Activated CD8-positive, alpha-beta memory T cell treated with anti-CD3 and anti-CD28 coated beads, Interleukin-2, amount 50 U/mL, for 1 hour (primary cell): Measurements from ENCODE around the gene PDPR.
"Not testable (repeated sequence)": the region's sequence is repeated elsewhere in the genome, so short reads cannot be mapped to it uniquely, and the experiment has no call there.

ENCODE experiments used
- DNase-seq: peaks from one replicate; pipeline ENCODE4 v3.0.0-alpha.2; 2020; ENCODE audit errors: extremely low read depth

Gene PDPR

GRCh38 chr16:70128844-70129243, 14.7 kb downstream of the PDPR start:
- DNase-seq: not testable (repeated sequence)

DNA sequence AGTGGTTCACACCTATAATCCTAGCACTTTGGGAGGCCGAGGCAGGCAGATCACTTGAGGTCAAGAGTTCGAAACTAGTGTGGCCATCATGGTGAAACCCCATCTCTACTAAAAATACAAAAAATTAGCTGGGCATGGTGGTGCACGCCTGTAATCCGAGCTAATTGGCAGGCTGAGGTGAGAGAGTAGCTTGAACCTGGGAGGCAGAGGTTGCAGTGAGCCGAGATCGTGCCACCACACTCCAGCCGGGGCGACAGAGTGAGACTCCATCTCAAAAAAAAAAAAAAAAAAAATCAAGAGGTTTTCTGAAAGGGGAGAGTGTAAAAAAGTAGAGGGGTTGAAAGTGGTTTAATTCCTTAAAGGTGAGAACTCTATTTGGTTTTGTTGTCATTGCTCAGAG, 21.7 kb downstream of the PDPR start:
- not testable (repeated sequence) for DNase-seq

DNA sequence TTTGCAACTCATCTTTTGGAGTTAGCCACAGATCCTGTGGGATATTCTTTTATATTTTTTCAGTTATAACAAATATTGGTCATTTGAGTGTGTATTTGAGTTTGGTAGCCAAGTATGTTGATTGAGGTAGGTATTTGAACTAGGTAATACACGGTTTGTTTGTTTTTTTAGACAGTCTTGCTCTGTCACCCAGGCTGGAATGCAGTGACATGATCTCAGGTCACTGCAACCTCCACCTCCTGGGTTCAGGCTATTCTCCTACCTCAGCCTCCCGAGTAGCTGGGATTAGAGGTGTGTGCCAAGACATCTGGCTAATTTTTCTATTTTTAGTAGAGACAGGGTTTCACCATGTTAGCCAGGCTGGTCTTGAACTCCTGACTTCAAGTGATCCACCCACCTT, 22.5 kb downstream of the PDPR start:
- DNase-seq: not testable (repeated sequence)

- not testable (repeated sequence) for DNase-seq
Measured at GRCh38 chr16:70142739-70143138, 28.6 kb downstream of the PDPR start.

GRCh38 chr16:70143231-70143895, 29.2 kb downstream of the PDPR start:
- not testable (repeated sequence) for DNase-seq

- not testable (repeated sequence) for DNase-seq
Measured at GRCh38 chr16:70147853-70148252, 33.7 kb downstream of the PDPR start.

DNA sequence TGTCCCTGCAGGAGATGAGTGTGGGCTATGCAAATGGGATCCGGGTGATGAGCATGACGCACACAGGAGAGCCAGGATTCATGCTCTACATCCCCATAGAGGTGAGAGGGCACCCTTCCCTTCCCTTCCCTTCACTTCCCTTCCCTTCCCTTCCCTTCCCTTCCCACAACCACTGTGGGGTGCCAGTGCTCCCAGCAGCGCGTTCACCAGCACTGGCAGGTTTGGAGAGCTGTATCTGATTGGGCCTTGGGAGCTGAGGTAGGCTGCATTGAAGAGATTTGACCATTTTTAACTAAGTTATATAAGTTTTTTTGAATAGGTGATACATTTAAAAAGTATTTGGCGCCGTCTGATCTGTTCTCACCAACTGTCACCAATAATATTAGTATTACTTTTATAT, 34.3 kb downstream of the PDPR start:
- DNase-seq: not testable (repeated sequence)

DNA sequence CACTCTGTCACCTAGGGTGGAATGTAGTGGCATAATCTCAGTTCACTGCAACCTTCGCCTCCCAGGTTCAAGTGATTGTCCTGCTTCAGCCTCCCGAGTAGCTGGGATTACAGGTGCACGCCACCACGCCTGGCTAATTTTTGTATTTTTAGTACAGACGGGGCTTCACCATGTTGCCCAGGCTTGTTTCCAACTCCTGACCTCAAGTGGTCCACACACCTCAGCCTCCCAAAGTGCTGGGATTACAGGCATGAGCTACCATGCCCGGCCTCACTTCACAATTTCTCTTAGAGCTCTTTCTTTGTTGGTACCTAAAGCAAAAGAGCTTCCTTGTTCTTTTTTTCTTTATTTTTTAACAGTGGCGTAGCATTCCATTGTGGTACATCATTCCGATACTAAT, 35.2 kb downstream of the PDPR start:
- DNase-seq: not testable (repeated sequence)

DNA sequence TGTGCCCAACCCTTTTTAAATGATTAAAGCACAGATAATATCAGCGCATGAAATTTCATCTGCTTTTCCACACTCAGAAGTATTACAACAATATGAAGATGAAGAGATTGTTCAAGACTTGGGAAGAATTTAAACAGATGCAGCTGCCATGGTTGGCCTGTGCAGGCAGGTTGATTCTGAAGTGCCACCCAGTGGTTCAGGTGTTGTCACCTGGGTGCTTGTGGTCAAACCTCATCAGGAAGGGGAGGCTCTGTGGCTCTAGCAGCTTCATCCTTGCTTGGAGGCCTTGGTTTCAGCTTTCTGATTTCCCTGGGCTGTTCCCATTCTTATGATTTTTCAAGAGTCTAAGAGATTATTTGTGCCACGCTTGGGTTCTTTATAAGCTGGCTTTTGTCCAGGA, 37.3 kb downstream of the PDPR start:
- DNase-seq: no peak

DNA sequence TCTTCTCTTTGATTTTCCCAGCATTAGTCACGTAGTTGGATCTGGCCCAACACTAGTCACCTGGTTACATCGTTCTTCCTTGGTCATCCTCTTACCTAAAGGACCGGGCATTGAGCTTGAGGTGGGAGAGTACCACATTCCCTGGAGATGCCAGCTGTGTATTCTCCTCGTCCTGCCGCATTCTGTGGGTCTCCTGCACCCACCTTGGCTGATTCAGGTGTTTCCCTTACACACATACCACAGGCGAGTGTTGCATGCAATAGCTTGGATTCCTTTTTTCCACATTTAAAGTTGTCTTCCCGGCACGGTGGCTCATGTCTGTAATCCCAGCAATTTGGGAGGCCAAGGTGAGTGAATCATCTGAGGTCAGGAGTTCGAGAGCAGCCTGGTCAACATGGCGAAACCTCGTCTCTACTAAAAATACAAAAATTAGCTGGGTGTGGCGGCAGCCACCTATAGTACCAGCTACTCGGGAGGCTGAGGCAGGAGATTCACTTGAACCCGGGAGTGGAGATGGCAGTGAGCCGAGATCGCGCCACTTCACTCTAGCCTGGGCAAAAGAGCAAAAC, 37.9 kb downstream of the PDPR start:
- no peak for DNase-seq

DNA sequence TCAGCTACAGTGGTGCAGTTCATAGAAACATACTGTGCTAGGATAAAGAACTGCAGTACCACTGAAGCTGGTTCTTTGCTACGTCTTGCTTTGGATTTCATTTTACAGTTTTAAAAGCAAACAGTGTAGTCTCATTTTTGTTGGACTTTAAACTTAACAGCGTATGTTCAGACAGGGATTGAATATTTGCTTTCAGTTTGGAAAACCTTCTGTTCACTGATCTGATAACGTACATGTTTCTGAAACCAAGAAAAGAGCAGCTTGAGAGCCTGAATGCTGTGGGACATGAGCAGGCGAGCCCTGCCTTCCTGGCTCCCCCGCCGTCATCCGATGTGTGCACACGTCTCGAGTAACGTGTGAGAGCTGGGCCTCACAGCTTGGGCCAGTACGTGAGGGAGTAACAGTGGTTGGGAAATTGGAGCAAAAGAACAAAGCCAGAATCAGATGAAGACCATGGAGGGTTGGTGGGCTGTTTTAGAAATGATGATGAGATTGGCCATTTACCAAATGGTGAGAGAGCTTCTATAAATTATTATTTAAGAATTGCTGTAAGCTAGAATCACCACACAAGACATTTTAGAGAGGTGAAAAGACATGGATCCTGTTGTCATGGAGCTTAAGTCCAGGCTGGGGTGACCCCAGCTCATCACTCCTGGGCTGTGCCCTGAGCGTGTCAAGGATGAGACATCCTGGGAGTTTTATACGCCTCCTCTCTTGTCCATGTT, 38.6 kb downstream of the PDPR start:
- DNase-seq: no peak

- not testable (repeated sequence) for DNase-seq
Measured at GRCh38 chr16:70154736-70155135, 40.6 kb downstream of the PDPR start.

DNA sequence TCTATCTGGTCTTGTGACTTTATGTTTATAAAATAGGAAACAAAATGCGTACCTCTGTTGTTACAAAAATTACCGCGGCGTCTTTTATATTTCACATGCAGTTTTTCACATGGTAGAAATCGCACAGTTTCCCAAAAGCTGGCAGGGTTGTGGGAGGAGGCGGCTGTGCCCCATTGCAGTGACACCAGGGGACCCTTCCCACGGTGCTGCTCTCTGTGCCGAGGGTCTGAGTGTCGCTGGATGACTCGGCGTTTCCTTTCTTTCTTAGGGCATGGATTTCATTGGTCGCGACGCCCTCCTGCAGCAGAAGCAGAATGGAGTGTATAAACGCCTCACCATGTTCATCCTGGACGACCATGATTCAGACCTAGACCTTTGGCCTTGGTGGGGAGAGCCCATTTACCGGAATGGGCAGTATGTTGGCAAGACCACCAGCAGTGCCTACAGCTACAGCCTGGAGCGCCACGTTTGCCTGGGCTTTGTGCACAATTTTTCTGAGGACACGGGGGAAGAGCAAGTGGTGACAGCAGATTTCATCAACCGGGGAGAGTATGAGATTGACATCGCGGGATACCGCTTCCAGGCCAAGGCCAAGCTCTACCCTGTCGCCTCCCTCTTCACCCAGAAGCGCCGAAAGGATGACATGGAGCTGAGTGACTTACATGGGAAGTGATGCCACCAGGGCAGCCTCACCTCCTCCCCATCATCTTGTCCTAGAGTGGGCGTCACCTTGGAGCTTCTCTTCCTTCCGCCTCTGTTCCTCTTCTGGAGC, 42.3 kb downstream of the PDPR start:
- DNase-seq: no peak

- DNase-seq: no peak
Measured at GRCh38 chr16:70157105-70157476, 43.0 kb downstream of the PDPR start.

DNA sequence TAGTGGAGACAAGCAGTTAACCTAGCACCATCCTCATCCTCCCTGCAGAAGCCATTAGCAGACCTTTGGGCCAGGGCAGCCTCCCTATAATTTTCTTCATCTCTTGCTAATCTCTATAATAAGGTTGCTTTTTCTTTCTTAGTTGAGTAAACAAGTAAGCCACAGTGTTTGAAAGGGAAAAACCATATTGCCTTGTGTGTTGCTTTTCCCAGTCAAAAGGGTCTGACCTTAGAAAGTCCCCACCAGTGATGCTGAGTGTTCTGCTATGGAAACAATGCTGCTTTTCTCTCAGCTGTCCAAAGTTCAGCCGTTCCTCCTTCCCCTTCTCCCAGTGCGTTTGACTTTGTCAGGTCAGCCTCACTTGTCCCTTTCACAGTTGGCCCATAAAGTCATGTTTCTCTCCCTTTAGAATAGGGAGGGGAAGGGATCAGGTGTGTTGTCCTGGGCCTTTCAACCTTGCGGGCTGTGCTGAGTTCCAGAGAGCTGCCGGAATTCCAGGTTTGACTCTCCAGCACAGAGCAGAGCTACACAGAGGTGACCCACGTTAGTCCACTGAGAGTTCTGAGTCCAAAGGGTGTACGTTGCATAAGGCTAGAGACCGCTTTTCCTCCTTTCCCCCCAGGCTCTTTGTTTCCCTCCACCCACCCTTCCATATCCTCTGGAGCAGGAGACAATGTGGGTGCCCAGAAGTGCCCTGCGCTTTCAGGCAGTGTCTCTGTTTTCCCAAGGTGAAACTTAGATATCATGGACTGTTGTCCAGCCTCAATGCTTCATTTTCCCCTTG, 43.5 kb downstream of the PDPR start:
- DNase-seq: no peak

- DNase-seq: no peak
Measured at GRCh38 chr16:70158261-70158939, 44.3 kb downstream of the PDPR start.

DNA sequence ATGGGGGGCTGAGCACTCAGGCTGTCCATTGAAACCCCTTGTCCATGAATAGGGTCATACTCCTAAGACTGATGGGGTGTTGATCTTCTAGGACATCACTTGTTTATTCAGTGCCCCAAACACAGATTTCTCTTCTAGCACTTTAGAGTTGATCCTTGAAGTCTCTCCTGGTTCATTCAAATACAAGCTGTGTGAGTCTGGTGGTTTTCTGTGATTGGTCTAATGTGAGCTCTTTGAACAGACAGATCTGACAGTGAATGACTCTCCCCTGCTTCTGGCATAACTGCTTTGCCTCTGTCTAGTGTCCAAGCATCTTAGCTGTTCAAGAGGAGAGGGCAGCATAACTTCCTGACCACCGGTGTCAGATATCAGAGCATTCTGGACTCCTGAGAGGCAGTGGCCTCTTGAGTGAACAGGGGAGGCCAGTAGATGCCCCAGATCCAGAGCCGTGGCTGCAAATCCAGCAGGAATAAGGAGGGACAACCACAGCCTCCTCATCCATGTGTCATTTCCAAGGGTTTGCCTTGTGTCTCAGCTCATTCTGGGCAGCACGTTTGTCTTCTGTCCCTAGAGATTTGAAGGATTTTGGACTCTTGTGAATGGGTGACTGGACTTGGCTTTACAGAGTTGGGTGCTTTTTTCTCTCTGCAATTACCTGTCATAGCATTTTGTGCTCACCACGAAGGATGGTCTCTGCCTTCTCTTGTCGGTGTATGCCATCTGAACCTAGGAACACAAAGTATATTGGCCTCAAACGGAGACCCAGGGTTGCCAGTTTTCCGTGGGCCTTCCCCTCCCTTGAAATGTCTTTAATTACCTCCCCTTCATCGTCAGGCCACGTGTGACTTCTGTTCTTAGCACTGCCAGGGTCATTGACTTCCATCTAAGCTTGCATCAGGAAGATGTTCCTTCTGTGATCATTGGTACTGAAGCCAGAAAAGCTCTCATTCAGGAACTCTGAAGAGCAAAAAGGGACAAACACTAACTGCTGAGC, 45.5 kb downstream of the PDPR start:
- DNase-seq: no peak

GRCh38 chr16:70160388-70160787, 46.3 kb downstream of the PDPR start:
- DNase-seq: no peak

GRCh38 chr16:70160821-70161220, 46.7 kb downstream of the PDPR start:
- no peak for DNase-seq

- DNase-seq: no peak
Measured at GRCh38 chr16:70161350-70161749, 47.2 kb downstream of the PDPR start.
